A549 (cell line): ENCODE data around the gene UGT1A9. TPM values are rescaled to one million over a fixed set of nuclear protein-coding genes. Genes with fewer than 3 reads are reported as not detected.

Experiments used
- ATAC-seq, 2 experiments: fragments of 200-7000 bp in 1 of 2; fragments of >200 bp in 1 of 2; cut with Nextera tagmentation in 1 of 2; cut with Tn5 transposase in 1 of 2; 3 replicates each; pipeline versions ENCODE4 v1.8.0 to v1.9.1; 2018 to 2020; ENCODE audit warnings: mild to moderate bottlenecking in 1 of 2, moderate library complexity in 1 of 2
- CTCF ChIA-PET: fragments of 300-600 bp; sonication (Branson Sonifier 250); formaldehyde crosslinking; extraction: SDS; loops from one replicate; lab custom pipeline; 2021; ENCODE audit warnings: antibody characterized with exemption, inconsistent platforms; lab: Yijun Ruan, JAX
- POLR2A ChIA-PET: fragments of 350-600 bp; formaldehyde crosslinking; extraction: SDS; loops from one replicate; lab custom pipeline; 2021; ENCODE audit warnings: antibody characterized with exemption, inconsistent platforms; lab: Yijun Ruan, JAX
- DNase-seq, 2 experiments: peaks; one replicate each; pipeline versions ENCODE4 v3.0.0 to v3.0.0-alpha.2; 2011 to 2016; ENCODE audit warnings: low read depth in 1 of 2, low spot score in 1 of 2
- FAIRE-seq: peaks from 2 replicates; lab custom pipeline; 2011; peaks lifted over from hg19 to GRCh38; lab: Jason Lieb, UNC
- H3K27ac ChIP-seq, 2 experiments: fragments of >200 bp; sonication (Bioruptor Twin); formaldehyde crosslinking; 3 replicates each; pipeline ENCODE4 v1.5.1; 2016 to 2017
- H3K4me1 ChIP-seq: fragments of >200 bp; sonication (Bioruptor Twin); formaldehyde crosslinking; 3 replicates; pipeline ENCODE4 v1.6.1; 2016
- H3K4me2 ChIP-seq: fragments of >200 bp; sonication (Bioruptor Twin); formaldehyde crosslinking; 3 replicates; pipeline ENCODE4 v1.6.1; 2016
- H3K4me3 ChIP-seq: fragments of >200 bp; sonication (Bioruptor Twin); formaldehyde crosslinking; 3 replicates; pipeline ENCODE4 v1.5.1; 2016
- H3K9me3 ChIP-seq: fragments of >200 bp; sonication (Bioruptor Twin); formaldehyde crosslinking; 3 replicates; pipeline ENCODE4 v1.6.1; 2016
- BCL3 ChIP-seq: fragments of >200 bp; sonication (Bioruptor Twin); formaldehyde crosslinking; IDR thresholded peaks from 3 replicates; pipeline ENCODE4 v1.6.1; 2016
- CBX2 ChIP-seq: fragments of 200-600 bp; sonication (generic); IDR thresholded peaks from 2 replicates; pipeline ENCODE4 v1.6.1; 2016; ENCODE audit warnings: low read depth, mild to moderate bottlenecking, borderline replicate concordance
- CEBPB ChIP-seq, 2 experiments: fragments of >200 bp in 1 of 2; sonication (Bioruptor Twin) in 1 of 2; formaldehyde crosslinking in 1 of 2; IDR thresholded peaks; 2 replicates each; pipeline ENCODE4 v1.6.1; 2012 to 2016
- CHD2 ChIP-seq: fragments of 150-350 bp; IDR thresholded peaks from 2 replicates; pipeline ENCODE4 v1.6.1; 2014; ENCODE audit warnings: low read length; ENCODE audit not compliant: partially characterized antibody
- CHD4 ChIP-seq: fragments of 200-600 bp; sonication (generic); IDR thresholded peaks from 2 replicates; pipeline ENCODE4 v1.6.1; 2016; ENCODE audit warnings: antibody characterized with exemption, mild to moderate bottlenecking, borderline replicate concordance
- EHF ChIP-seq: fragments of 250-450 bp; sonication (Bioruptor Pico); IDR thresholded peaks from 2 replicates; pipeline ENCODE4 v1.5.0; 2020; ENCODE audit warnings: mild to moderate bottlenecking
- EP300 ChIP-seq, 2 experiments: fragments of >200 bp; sonication (Bioruptor Twin); formaldehyde crosslinking; IDR thresholded peaks; 2 replicates in 1 of 2; 3 replicates in 1 of 2; pipeline ENCODE4 v1.6.1; 2016 to 2017
- ESRRA ChIP-seq: fragments of 150-350 bp; IDR thresholded peaks from 2 replicates; pipeline ENCODE4 v1.6.1; 2014; ENCODE audit warnings: mild to moderate bottlenecking, low read length, borderline replicate concordance
- FOSL2 ChIP-seq, 2 experiments: fragments of 450-650 bp in 1 of 2; fragments of >200 bp in 1 of 2; sonication (Bioruptor Twin) in 1 of 2; formaldehyde crosslinking; IDR thresholded peaks; 2 replicates each; pipeline versions ENCODE4 v1.5.0 to v1.6.1; 2016 to 2020; ENCODE audit warnings: mild to moderate bottlenecking in 1 of 2, moderate library complexity in 1 of 2
- FOXS1 ChIP-seq: fragments of 250-450 bp; sonication (Bioruptor Pico); IDR thresholded peaks from 2 replicates; pipeline ENCODE4 v1.5.0; 2020; ENCODE audit warnings: mild to moderate bottlenecking, moderate library complexity
- GATA3 ChIP-seq: IDR thresholded peaks from 2 replicates; pipeline ENCODE4 v1.6.1; 2012; ENCODE audit warnings: borderline replicate concordance
- HDAC2 ChIP-seq: fragments of 200-600 bp; sonication (generic); IDR thresholded peaks from 2 replicates; pipeline ENCODE4 v1.6.1; 2016
- HES2 ChIP-seq: fragments of >200 bp; sonication (Bioruptor Twin); formaldehyde crosslinking; IDR thresholded peaks from 2 replicates; pipeline ENCODE4 v1.6.1; 2016
- HOXB13 ChIP-seq: fragments of 250-450 bp; sonication (Bioruptor Pico); IDR thresholded peaks from 2 replicates; pipeline ENCODE4 v1.5.0; 2020; ENCODE audit warnings: low read depth, mild to moderate bottlenecking, moderate library complexity
- HOXB5 ChIP-seq: fragments of 250-450 bp; sonication (Bioruptor Pico); IDR thresholded peaks from 2 replicates; pipeline ENCODE4 v1.5.0; 2020; ENCODE audit warnings: mild to moderate bottlenecking, moderate library complexity
- JUN ChIP-seq, 2 experiments: fragments of >200 bp; sonication (Bioruptor Twin); formaldehyde crosslinking; IDR thresholded peaks; 2 replicates in 1 of 2; 3 replicates in 1 of 2; pipeline ENCODE4 v1.6.1; 2016 to 2017
- JUNB ChIP-seq: fragments of >200 bp; sonication (Bioruptor Twin); formaldehyde crosslinking; IDR thresholded peaks from 2 replicates; pipeline ENCODE4 v1.6.1; 2016
- KDM1A ChIP-seq: fragments of 200-600 bp; sonication (generic); IDR thresholded peaks from 2 replicates; pipeline ENCODE4 v1.6.1; 2016; ENCODE audit warnings: low read depth, mild to moderate bottlenecking
- MAFK ChIP-seq: fragments of 450-650 bp; IDR thresholded peaks from 2 replicates; pipeline ENCODE4 v1.6.1; 2014; ENCODE audit not compliant: partially characterized antibody
- MAX ChIP-seq: IDR thresholded peaks from 2 replicates; pipeline ENCODE4 v1.6.1; 2012
- NR3C1 ChIP-seq: fragments of >200 bp; sonication (Bioruptor Twin); formaldehyde crosslinking; IDR thresholded peaks from 3 replicates; pipeline ENCODE4 v1.6.1; 2017
- PBX3 ChIP-seq: IDR thresholded peaks from 2 replicates; pipeline ENCODE4 v1.6.1; 2012
- PHF8 ChIP-seq: fragments of 200-600 bp; sonication (generic); IDR thresholded peaks from 2 replicates; pipeline ENCODE4 v1.6.1; 2016; ENCODE audit warnings: low read depth, mild to moderate bottlenecking, antibody characterized with exemption, moderate library complexity, borderline replicate concordance
- RAD21 ChIP-seq, 2 experiments: fragments of >200 bp in 1 of 2; sonication (Bioruptor Twin) in 1 of 2; formaldehyde crosslinking in 1 of 2; IDR thresholded peaks in 1 of 2; conservative IDR thresholded peaks in 1 of 2; 2 replicates in 1 of 2; 3 replicates in 1 of 2; pipeline ENCODE4 v1.6.1; 2012 to 2018; ENCODE audit warnings: inconsistent platforms in 1 of 2
- RARB ChIP-seq: fragments of 250-450 bp; sonication (Bioruptor Pico); IDR thresholded peaks from 2 replicates; pipeline ENCODE4 v1.8.0; 2021; ENCODE audit warnings: mild to moderate bottlenecking, moderate library complexity
- RCOR1 ChIP-seq: fragments of 150-350 bp; IDR thresholded peaks from 2 replicates; pipeline ENCODE4 v1.6.1; 2014; ENCODE audit warnings: antibody characterized with exemption, low read length, low read depth
- REST ChIP-seq: fragments of 200-600 bp; sonication (generic); IDR thresholded peaks from 2 replicates; pipeline ENCODE4 v1.6.1; 2016; ENCODE audit warnings: antibody characterized with exemption, mild to moderate bottlenecking, moderate library complexity
- RFX5 ChIP-seq: fragments of 450-650 bp; IDR thresholded peaks from 2 replicates; pipeline ENCODE4 v1.7.1; 2014; ENCODE audit warnings: antibody characterized with exemption, mild to moderate bottlenecking, moderate library complexity
- RNF2 ChIP-seq: fragments of 200-600 bp; sonication (generic); IDR thresholded peaks from 2 replicates; pipeline ENCODE4 v1.6.1; 2016; ENCODE audit warnings: low read depth, mild to moderate bottlenecking, antibody characterized with exemption, moderate library complexity, borderline replicate concordance
- SMC3 ChIP-seq: fragments of >200 bp; sonication (Bioruptor Twin); formaldehyde crosslinking; IDR thresholded peaks from 3 replicates; pipeline ENCODE4 v1.6.1; 2018; ENCODE audit warnings: inconsistent platforms
- TP53 ChIP-seq: fragments of 250-450 bp; sonication (Bioruptor Pico); IDR thresholded peaks from 2 replicates; pipeline ENCODE4 v1.5.0; 2021; ENCODE audit warnings: mild to moderate bottlenecking, moderate library complexity
- USF2 ChIP-seq: fragments of 450-650 bp; IDR thresholded peaks from 2 replicates; pipeline ENCODE4 v1.6.1; 2014; ENCODE audit warnings: antibody characterized with exemption
- ZC3H11A ChIP-seq: fragments of 450-650 bp; IDR thresholded peaks from 2 replicates; pipeline ENCODE4 v1.6.1; 2014; ENCODE audit warnings: antibody characterized with exemption, mild to moderate bottlenecking
- ZNF302 ChIP-seq: fragments of 250-450 bp; sonication (Bioruptor Pico); IDR thresholded peaks from 2 replicates; pipeline ENCODE4 v1.9.0; 2021; ENCODE audit warnings: inconsistent platforms, mild to moderate bottlenecking, moderate library complexity
- ZSCAN20 ChIP-seq: fragments of 250-450 bp; sonication (Bioruptor Pico); IDR thresholded peaks from 2 replicates; pipeline ENCODE4 v1.8.0; 2022; ENCODE audit warnings: mild to moderate bottlenecking, moderate library complexity
- WGBS: methylation state at CpG from one replicate; pipeline ENCODE4 v1.1.6; 2017; ENCODE audit errors: missing lambda C conversion rate; 5-methylcytosine and 5-hydroxymethylcytosine counted together
- polyA plus RNA-seq, 4 experiments: library from polyadenylated mRNA; depleted of rRNA in 3 of 4; stranded (reverse); fragments of >200 nt; fragmentation: RNase III in 1 of 4; extraction: RNeasy Plus Mini Kit Qiagen cat#74134 plus additional on column Dnase treatment in 1 of 4; gene quantifications; 2 replicates in 3 of 4; 3 replicates in 1 of 4; pipeline ENCODE4 v1.2.3, GENCODE V29; 2011 to 2017

The UGT1A9 gene
- polyA plus RNA-seq, 2 of the 4 experiments (the other 2 are of a cell fraction) = 11.0 to 13.1 TPM

GRCh38 chr2:233756429-233757081, 84.9 kb downstream of the UGT1A9 start:
- Histone ChIP-seq H3K4me3 (no peak overlapping the region), H3K27ac (peak overlapping the region; percentile 91 to 94), H3K4me2 (peak overlapping the region; percentile 57), H3K9me3 (peaks cover 40% of the 10 kb centered on the region), H3K4me1 (peaks cover 39% of the 10 kb centered on the region)
- ATAC-seq = peak; percentile 84
- ChIA-PET CTCF (interaction anchor here (0.6 kb wide), 1 partner anchor 36 kb away, joined by 3 read pairs; no protein-coding TSS in a partner anchor), POLR2A (interaction anchor here (0.9 kb wide), 1 partner anchor 270 kb away, joined by 3 read pairs; no protein-coding TSS in a partner anchor)
- peak; percentile 21 to 92 for DNase-seq
- peak; percentile 99 for FAIRE-seq
- WGBS = 3% methylated on average over 7 of the region's 7 CpGs
- TF ChIP-seq CHD4 (no peak), FOXS1 (CRISPR knock-in tag) (no peak), KDM1A (no peak), RNF2 (no peak), CEBPB (IDR thresholded peaks at IDR 0.05) (peak; percentile 92 to 94), HDAC2 (no peak), RFX5 (no peak), MAFK (no peak), BCL3 (peak; percentile 92; the same call in 2 of the 3 replicates), ZNF302 (no peak), HOXB5 (CRISPR knock-in tag) (peak; percentile 22; the same call in 1 of the 2 replicates), FOSL2 (IDR thresholded peaks at IDR 0.05) (peak; percentile 61), FOSL2 (CRISPR knock-in tag; IDR thresholded peaks at IDR 0.05) (peak; percentile 76), NR3C1 (no peak), REST (no peak), ZSCAN20 (no peak), JUNB (peak; percentile 88), CBX2 (no peak), TP53 (CRISPR knock-in tag) (no peak), MAX (peak; percentile 60), RARB (CRISPR knock-in tag) (peak; percentile 90), SMC3 (peak; percentile 40), USF2 (no peak), ZC3H11A (no peak), ESRRA (peak; percentile 46; the same call in 1 of the 2 replicates), HOXB13 (0 out of 2 replicates have a peak, but pooled peaks have one; percentile 7), PBX3 (no peak), GATA3 (peak; percentile 99), PHF8 (no peak), JUN (IDR thresholded peaks at IDR 0.05) (peak; percentile 95 to 97), RAD21 (conservative IDR thresholded peaks at IDR 0.05 in 1 of 2, IDR thresholded peaks at IDR 0.05 in 1 of 2) (peak; percentile 0 to 56; a peak in 4 of 5 replicates), CHD2 (no peak), EHF (no peak), HES2 (peak; percentile 80; the same call in 1 of the 2 replicates), EP300 (IDR thresholded peaks at IDR 0.05) (peak; percentile 99), RCOR1 (no peak)
